ENCODE results near the gene SART1.

SART1 gene

GRCh38 chr11:65958774-65959420 is 2.6 kb upstream of the SART1 start:
- intact Hi-C loops (cut with DNase I): no loop called here
- peak in 1 of 10 donors; percentile 50 for DNase-seq

GRCh38 chr11:65960824-65961266 is 689 bp upstream of the SART1 start:
- intact Hi-C loops (cut with DNase I): loop anchor here (1.0 to 5.0 kb wide), 3 partner anchors 41 to 69 kb away; partner anchors contain the start of genes BANF1, C11orf68, CCDC85B and DRAP1
- DNase-seq: peak in 2 of 10 donors; percentile 20 to 55

- DNase-seq: no peak
- intact Hi-C loops (cut with DNase I): loop anchor here (5.0 kb wide), 1 partner anchor 70 kb away; the partner anchor contains the start of gene CCDC85B
Measured at GRCh38 chr11:65962141-65962564, 619 bp downstream of the SART1 start.

GRCh38 chr11:65964906-65965305 is 3.4 kb downstream of the SART1 start:
- intact Hi-C loops (cut with DNase I): loop anchor here (5.0 kb wide), 1 partner anchor 73 kb away; the partner anchor contains the start of gene CCDC85B
- DNase-seq: peak in 2 of 10 donors; percentile 20 to 75

- intact Hi-C loops (cut with DNase I): no loop called here
- DNase-seq: peak in 2 of 10 donors; percentile 61 to 67
Measured at GRCh38 chr11:65965986-65966762, 4.6 kb downstream of the SART1 start.

- intact Hi-C loops (cut with DNase I): no loop called here
- peak in 1 of 10 donors; percentile 67 for DNase-seq
Measured at GRCh38 chr11:65967329-65967934, 5.9 kb downstream of the SART1 start.

GRCh38 chr11:65968600-65969482 is 7.3 kb downstream of the SART1 start:
- intact Hi-C loops (cut with DNase I): no loop called here

GRCh38 chr11:65972116-65972515 is 10.6 kb downstream of the SART1 start:
- peak in 2 of 10 donors; percentile 62 to 73 for DNase-seq
- intact Hi-C loops (cut with DNase I): no loop called here

More at GRCh38 chr11:65968600-65969482, 7.3 kb downstream of the SART1 start:
- DNase-seq: peak in 3 of 10 donors; percentile 42 to 69 (median 52)

GRCh38 chr11:65973439-65974110 is 12.0 kb downstream of the SART1 start:
- DNase-seq: peak in 2 of 10 donors; percentile 4 to 42
- intact Hi-C loops (cut with DNase I): no loop called here

- intact Hi-C loops (cut with DNase I): no loop called here
- DNase-seq: peak in 3 of 10 donors; percentile 24 to 69 (median 39)
Measured at GRCh38 chr11:65975771-65976170, 14.2 kb downstream of the SART1 start.

- peak in 3 of 10 donors; percentile 68 to 85 (median 79) for DNase-seq
- intact Hi-C loops (cut with DNase I): no loop called here
Measured at GRCh38 chr11:65976216-65977176, 15.0 kb downstream of the SART1 start.

- intact Hi-C loops (cut with DNase I): no loop called here
- DNase-seq: peak in 3 of 10 donors; percentile 31 to 61 (median 58)
Measured at GRCh38 chr11:65977621-65978390, 16.3 kb downstream of the SART1 start.

- intact Hi-C loops (cut with DNase I): no loop called here
- peak in 3 of 10 donors; percentile 41 to 81 (median 75) for DNase-seq
Measured at GRCh38 chr11:65978391-65979238, 17.1 kb downstream of the SART1 start.

GRCh38 chr11:65979261-65979759 is 17.8 kb downstream of the SART1 start:
- intact Hi-C loops (cut with DNase I): no loop called here
- peak in 3 of 10 donors; percentile 24 to 55 (median 44) for DNase-seq

- peak in 3 of 10 donors; percentile 35 to 62 (median 56) for DNase-seq
- intact Hi-C loops (cut with DNase I): no loop called here
Measured at GRCh38 chr11:65981101-65981740, 19.7 kb downstream of the SART1 start.

Data from posterior cingulate gyrus (tissue), 11 donors.